DMS 273 (cell line): ENCODE measurements around the gene ARHGEF18.
"Not testable (repeated sequence)": the region's sequence is repeated elsewhere in the genome, so short reads cannot be mapped to it uniquely, and the experiment has no call there.

Experiments used
- DNase-seq: peaks from one replicate; lab custom pipeline; 2025; ENCODE audit not compliant: unreplicated experiment; lab: John Stamatoyannopoulos, UW

ARHGEF18 gene

GRCh38 chr19:7346488-7346971 is 2.2 kb upstream of the ARHGEF18 start:
- DNase-seq = no peak

DNA sequence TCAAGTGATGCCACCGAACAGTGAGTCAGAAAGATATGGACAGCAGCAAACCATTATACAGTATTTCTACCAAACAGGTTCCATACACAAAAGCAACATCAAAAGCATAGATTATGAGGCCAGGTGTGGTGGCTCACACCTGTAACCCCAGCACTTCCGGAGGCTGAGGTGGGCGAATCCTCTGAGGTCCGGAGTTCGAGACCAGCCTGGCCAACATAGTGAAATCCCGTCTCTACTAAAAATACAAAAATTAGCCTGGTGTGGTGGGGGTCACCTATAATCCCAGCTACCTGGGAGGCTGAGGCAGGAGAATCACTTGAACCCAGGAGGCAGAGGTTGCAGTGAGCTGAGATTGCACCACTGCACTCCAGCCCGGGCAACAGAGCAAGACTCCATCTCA is 1.7 kb upstream of the ARHGEF18 start:
- DNase-seq = not testable (repeated sequence)

GRCh38 chr19:7349231-7349591 is 474 bp downstream of the ARHGEF18 start:
- DNase-seq = no peak

- no peak for DNase-seq
Observed at GRCh38 chr19:7349961-7350711, 1.4 kb downstream of the ARHGEF18 start.

- no peak for DNase-seq
Observed at GRCh38 chr19:7351861-7352260, 3.1 kb downstream of the ARHGEF18 start.

DNA sequence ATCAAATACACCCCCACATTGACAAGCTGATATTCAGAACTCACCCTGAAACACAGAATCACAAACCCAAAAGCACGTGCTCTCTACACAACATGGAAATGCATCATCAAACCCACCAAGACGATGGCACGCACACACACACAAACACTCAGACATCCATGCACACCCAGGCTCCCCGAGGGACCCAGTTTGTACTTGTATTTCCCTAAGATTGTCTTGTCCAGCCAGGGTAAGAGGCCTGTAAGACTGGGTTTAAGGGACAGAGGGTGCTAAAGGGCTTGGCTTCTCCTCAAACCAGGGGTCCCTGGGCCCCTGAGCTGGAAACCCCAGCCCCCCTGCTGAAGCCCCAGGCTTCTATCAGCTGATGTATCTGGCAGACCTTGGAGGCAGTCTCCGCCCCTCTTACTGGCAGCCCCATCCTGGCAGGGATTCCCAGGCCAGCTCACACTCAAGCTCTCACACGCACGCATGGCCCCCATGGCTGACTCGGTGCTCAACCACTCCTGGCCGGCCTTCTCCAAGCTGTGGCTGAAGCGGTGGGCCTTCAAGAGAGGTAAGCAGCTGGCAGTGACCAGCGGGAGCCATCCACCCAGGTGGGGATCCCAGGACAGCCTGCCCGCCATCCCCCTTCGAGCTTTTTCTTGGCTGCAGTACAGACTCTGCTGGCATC is 6.5 kb downstream of the ARHGEF18 start:
- peak; percentile 29 for DNase-seq

GRCh38 chr19:7355871-7356270 is 7.1 kb downstream of the ARHGEF18 start:
- no peak for DNase-seq

DNA sequence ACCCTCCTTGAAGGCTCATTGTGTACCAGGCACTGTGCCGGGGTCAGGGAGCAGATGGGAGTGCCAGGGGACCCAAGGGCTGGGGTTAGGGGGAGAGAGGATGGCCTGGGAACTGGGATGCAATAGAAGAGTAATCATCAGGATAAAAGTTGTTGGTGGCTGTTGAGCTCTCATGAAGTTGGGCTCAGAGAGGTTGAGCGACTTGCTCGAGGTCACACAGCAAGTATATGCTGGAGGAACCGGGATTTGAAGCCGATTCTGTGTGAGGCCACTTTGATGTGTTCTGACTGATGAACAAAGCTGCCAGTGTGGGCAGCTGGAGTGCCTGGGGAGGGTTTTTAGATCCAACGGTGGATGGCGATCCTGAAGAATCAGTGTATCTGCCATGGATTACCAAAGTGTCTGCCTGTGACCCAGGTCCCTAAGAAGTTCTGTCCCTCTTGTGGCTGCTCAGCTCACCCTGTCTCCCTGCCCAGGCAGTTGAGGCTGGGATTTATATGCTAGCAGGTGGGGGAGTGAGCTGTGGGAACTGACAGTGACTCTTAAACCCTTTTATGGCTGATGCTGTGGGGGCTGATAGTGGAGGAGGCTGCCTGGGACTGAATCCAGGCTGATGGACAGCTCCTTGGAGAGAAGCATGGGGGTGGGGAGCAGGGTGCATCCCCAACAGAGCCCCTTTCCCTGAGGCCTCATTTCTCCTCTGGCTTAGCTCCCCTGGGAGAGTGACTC is 8.3 kb downstream of the ARHGEF18 start:
- no peak for DNase-seq

- DNase-seq = no peak
Observed at GRCh38 chr19:7358102-7358597, 9.4 kb downstream of the ARHGEF18 start.

DNA sequence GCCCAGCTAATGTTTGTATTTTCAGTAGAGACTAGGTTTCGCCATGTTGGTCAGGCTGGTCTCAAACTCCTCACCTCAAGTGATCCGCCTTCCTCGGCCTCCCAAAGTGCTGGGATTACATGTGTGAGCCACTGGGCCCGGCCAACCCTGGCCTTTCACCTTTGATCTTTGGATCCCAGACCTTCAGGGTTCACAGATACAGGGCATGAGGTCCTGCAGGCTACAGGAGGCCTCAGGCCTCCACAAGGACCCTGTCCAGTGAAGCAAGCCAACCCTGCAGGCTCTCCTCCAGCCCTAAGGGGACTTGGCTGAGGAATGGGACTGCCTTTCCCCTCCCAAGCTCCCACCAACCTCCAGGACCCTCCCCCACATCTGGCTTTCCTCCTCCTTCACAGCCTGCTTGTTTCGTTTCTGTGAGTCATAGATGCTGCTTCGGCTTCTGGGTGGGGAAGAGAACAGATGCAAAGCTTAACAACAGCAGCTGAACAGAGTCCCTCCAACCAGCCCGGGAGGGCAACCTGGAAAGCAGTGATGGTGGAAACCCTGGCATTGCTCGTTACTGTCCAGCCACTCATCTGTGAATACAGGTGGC is 11.8 kb downstream of the ARHGEF18 start:
- peak; percentile 32 for DNase-seq

DNA sequence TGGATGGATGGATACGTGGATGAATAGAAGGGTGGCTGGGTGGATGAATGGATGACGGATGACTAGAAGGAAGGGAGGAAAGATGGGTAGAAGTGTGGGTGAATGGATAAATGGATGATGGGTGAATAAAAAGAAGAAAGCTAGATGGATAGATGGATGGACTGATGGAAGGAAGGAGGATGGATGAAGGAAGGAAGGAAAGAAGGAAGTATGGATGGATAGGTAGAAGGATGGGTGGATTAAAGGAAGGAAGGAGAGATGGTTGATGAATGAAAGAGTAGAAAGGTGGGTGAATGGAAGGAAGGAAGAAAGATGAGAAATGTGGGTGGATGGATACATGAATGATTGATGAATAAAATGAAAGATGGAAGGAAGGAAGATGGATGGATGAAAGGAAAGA is 14.5 kb downstream of the ARHGEF18 start:
- no peak for DNase-seq

- peak; percentile 53 for DNase-seq
Observed at GRCh38 chr19:7366701-7367420, 18.1 kb downstream of the ARHGEF18 start.

GRCh38 chr19:7368456-7368855 is 19.7 kb downstream of the ARHGEF18 start:
- DNase-seq = no peak

- DNase-seq = not testable (repeated sequence)
Observed at GRCh38 chr19:7368866-7369265, 20.1 kb downstream of the ARHGEF18 start.

DNA sequence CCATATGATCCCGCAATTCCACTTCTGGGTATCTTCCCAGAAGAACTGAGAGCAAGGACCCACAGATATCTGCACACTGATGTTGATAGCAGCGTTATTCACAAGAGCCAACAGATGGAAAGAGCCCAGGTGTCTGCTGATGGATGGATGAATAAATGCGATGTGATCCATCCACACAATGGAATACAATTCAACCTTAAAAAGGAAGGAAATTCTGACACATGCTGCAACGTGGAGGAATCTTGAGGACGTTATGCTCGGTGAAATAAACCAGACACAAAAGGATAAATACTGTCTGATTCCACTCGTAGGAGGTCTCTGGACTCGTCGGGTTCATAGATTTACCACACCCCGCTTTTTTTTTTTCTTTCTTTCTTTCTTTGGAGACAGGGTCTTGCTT is 21.8 kb downstream of the ARHGEF18 start:
- DNase-seq = no peak

GRCh38 chr19:7371001-7371400 is 22.3 kb downstream of the ARHGEF18 start:
- DNase-seq = no peak

DNA sequence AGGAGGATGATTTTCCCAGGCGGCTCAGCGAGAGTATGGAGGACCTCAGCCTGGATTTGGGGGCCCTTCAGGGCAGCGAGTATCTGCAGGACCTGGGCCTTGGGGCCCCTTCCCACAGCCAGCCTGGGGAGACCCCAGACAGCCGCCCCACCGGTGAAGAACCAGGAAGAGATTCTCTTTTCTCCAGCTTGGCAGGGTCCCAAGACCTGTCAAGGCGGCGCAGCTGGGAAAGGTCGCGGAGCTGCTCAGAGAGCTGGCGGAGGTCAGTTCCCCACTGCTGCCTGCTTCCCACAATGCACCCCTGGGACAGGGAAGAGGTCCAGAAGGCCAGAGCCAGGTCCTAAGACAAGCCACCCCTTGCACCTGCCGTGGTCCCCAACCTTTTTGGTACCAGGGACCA is 24.1 kb downstream of the ARHGEF18 start:
- no peak for DNase-seq

DNA sequence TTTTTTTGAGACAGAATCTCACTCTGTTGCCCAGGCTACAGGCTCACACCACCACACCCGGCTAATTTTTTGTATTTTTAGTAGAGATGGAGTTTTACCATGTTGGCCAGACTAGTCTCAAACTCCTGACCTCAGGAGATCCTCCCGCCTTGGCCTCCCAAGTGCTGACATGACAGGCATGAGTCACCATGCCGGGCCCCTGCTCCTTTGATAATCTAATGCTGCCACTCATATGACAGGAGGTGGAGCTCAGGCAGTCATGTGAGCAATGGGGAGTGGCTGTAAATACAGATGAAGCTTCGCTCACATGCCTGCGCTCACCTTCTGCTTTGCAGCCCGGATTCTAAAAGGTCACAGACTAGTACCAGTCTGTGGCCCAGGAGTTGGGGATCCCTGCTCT is 25.1 kb downstream of the ARHGEF18 start:
- DNase-seq = no peak

GRCh38 chr19:7376151-7376852 is 27.6 kb downstream of the ARHGEF18 start:
- DNase-seq = no peak

- DNase-seq = no peak
Observed at GRCh38 chr19:7377196-7377595, 28.5 kb downstream of the ARHGEF18 start.
